Panc1 (cell line): ENCODE data around the gene FAM13A. TPM values are rescaled to one million over a fixed set of nuclear protein-coding genes. Genes with fewer than 3 reads are reported as not detected.

ENCODE experiments used
- ATAC-seq: fragments of 200-7000 bp; cut with Tn5 transposase; 2 replicates; pipeline ENCODE4 v1.9.1; 2020; ENCODE audit warnings: mild to moderate bottlenecking, moderate library complexity
- BruUV-seq: library from RNA; stranded (reverse); fragments of 400-500 nt; replicated peaks from 2 replicates; lab custom pipeline; 2021; lab: Mats Ljungman, UMichigan
- CTCF ChIA-PET: fragments of 300-600 bp; sonication (Branson Sonifier 250); formaldehyde crosslinking; loops from one replicate; lab custom pipeline; 2022; ENCODE audit warnings: antibody characterized with exemption; lab: Charles Lee
- POLR2A ChIA-PET: fragments of 300-600 bp; sonication (Branson Sonifier 250); formaldehyde crosslinking; loops from one replicate; lab custom pipeline; 2022; ENCODE audit warnings: antibody characterized with exemption; lab: Charles Lee
- DNase-seq: peaks from one replicate; pipeline ENCODE4 v3.0.0-alpha.2; 2010; ENCODE audit warnings: low read depth, low spot score
- H3K27ac ChIP-seq: 2 replicates; pipeline ENCODE4 v1.5.1; 2011; ENCODE audit warnings: mild to moderate bottlenecking, low read length, inconsistent platforms
- H3K27me3 ChIP-seq: fragments of 200-500 bp; sonication (Bioruptor generic); 2 replicates; pipeline ENCODE4 v1.6.0; 2014; ENCODE audit warnings: low read length, inconsistent platforms; ENCODE audit not compliant: control insufficient read depth, insufficient read depth
- H3K36me3 ChIP-seq: fragments of 200-500 bp; sonication (Bioruptor generic); 2 replicates; pipeline ENCODE4 v1.5.1; 2014; ENCODE audit warnings: inconsistent platforms, mild to moderate bottlenecking, low read length, moderate library complexity; ENCODE audit not compliant: control insufficient read depth, insufficient read depth
- H3K4me1 ChIP-seq: 2 replicates; pipeline ENCODE4 v1.5.1; 2011; ENCODE audit warnings: inconsistent platforms, mild to moderate bottlenecking, low read length, moderate library complexity; ENCODE audit not compliant: control insufficient read depth, insufficient read depth
- H3K4me3 ChIP-seq, 2 experiments: 2 replicates each; pipeline ENCODE4 v1.5.1; 2011 to 2012; ENCODE audit warnings: low read depth in 2 of 2, low read length in 2 of 2, mild to moderate bottlenecking in 2 of 2, inconsistent platforms in 1 of 2, moderate library complexity in 1 of 2
- H3K9me3 ChIP-seq: fragments of 200-500 bp; sonication (Bioruptor generic); 2 replicates; pipeline ENCODE4 v1.5.1; 2014; ENCODE audit warnings: low read depth, mild to moderate bottlenecking, inconsistent platforms, low read length, moderate library complexity; ENCODE audit not compliant: control insufficient read depth, insufficient read depth
- POLR2AphosphoS5 ChIP-seq: IDR thresholded peaks from 2 replicates; pipeline ENCODE4 v1.6.1; 2012; ENCODE audit warnings: mild to moderate bottlenecking, low read depth, low read length, moderate library complexity
- REST ChIP-seq, 2 experiments: IDR thresholded peaks; 2 replicates each; pipeline ENCODE4 v1.6.1; 2011 to 2012; ENCODE audit warnings: low read depth in 2 of 2, control low read depth in 1 of 2, low read length in 1 of 2, mild to moderate bottlenecking in 1 of 2, moderate library complexity in 1 of 2; ENCODE audit not compliant: insufficient read depth in 1 of 2
- SIN3A ChIP-seq: IDR thresholded peaks from 2 replicates; pipeline ENCODE4 v1.6.1; 2012; ENCODE audit warnings: low read depth, mild to moderate bottlenecking, low read length, moderate library complexity, borderline replicate concordance; ENCODE audit not compliant: insufficient read depth
- TCF7L2 ChIP-seq: IDR thresholded peaks from 2 replicates; pipeline ENCODE4 v1.6.1; 2011; ENCODE audit warnings: mild to moderate bottlenecking, low read depth, low read length, inconsistent platforms
- in situ Hi-C: cut with HindIII; loops from 2 replicates; pipeline ENCODE4 v1.10.0; 2016; ENCODE audit warnings: low sequenced_read_pairs, low pct_unique_long_range_greater_than_20kb
- intact Hi-C: fragments of 100-400 bp; cut with micrococcal nuclease; formaldehyde crosslinking; loops from one replicate; pipeline ENCODE4 v1.10.0; 2022; ENCODE audit not compliant: unreplicated experiment
- total RNA-seq: library from RNA; stranded (reverse); gene quantifications from one replicate; pipeline ENCODE4 v1.2.1, GENCODE V29; 2021; ENCODE audit not compliant: unreplicated experiment
- TF ChIP-seq, protein P1 (sequence below): fragments of 450-650 bp; IDR thresholded peaks from 2 replicates; pipeline ENCODE4 v1.5.1; 2017; ENCODE audit warnings: mild to moderate bottlenecking

Gene FAM13A
- total RNA-seq, 1 experiment from 2014 or later = 5.8 TPM

GRCh38 chr4:88803600-88804096 is 253.3 kb downstream of the FAM13A start:
- TF ChIP-seq, protein P1, sequence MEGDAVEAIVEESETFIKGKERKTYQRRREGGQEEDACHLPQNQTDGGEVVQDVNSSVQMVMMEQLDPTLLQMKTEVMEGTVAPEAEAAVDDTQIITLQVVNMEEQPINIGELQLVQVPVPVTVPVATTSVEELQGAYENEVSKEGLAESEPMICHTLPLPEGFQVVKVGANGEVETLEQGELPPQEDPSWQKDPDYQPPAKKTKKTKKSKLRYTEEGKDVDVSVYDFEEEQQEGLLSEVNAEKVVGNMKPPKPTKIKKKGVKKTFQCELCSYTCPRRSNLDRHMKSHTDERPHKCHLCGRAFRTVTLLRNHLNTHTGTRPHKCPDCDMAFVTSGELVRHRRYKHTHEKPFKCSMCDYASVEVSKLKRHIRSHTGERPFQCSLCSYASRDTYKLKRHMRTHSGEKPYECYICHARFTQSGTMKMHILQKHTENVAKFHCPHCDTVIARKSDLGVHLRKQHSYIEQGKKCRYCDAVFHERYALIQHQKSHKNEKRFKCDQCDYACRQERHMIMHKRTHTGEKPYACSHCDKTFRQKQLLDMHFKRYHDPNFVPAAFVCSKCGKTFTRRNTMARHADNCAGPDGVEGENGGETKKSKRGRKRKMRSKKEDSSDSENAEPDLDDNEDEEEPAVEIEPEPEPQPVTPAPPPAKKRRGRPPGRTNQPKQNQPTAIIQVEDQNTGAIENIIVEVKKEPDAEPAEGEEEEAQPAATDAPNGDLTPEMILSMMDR = no peak
- no peak for TF ChIP-seq REST (IDR thresholded peaks at IDR 0.05; ENCODE audit: insufficient read depth in 1 of 2, low read depth in 2 of 2, low read length in 1 of 2)
- intact Hi-C loops = loop anchor here (10.0 kb wide), 1 partner anchor 269 kb away; no protein-coding TSS in a partner anchor
- ChIA-PET POLR2A (no interaction called here), CTCF (no interaction called here)
- DNase-seq (peak; percentile 52), ATAC-seq (no peak)
- Histone ChIP-seq H3K4me3 (no peak overlapping the region), H3K27me3 (no peaks in the 10 kb centered on the region), H3K4me1 (no peaks in the 10 kb centered on the region), H3K27ac (no peak overlapping the region), H3K36me3 (no peaks in the 10 kb centered on the region; the same call in 1 of the 2 replicates), H3K9me3 (no peaks in the 10 kb centered on the region)
- no TSS peak for BruUV-seq
- in situ Hi-C loops = no loop called here

GRCh38 chr4:88802585-88803286 is 254.2 kb downstream of the FAM13A start:
- no peak overlapping the region for H3K27ac ChIP-seq
- BruUV-seq = no TSS peak
- DNase-seq = no peak
- intact Hi-C loops (loop anchor here (10.0 kb wide), 1 partner anchor 268 kb away; no protein-coding TSS in a partner anchor), in situ Hi-C loops (no loop called here)
- TF ChIP-seq REST (IDR thresholded peaks at IDR 0.05; ENCODE audit: insufficient read depth in 1 of 2, low read depth in 2 of 2, low read length in 1 of 2) = no peak
- TF ChIP-seq, protein P1 = no peak
- TF ChIP-seq SIN3A = no peak
- TF ChIP-seq POLR2AphosphoS5 = no peak
- TF ChIP-seq TCF7L2 = no peak
- ChIA-PET POLR2A (no interaction called here), CTCF (no interaction called here)
- no peaks in the 10 kb centered on the region; the same call in 1 of the 2 replicates for H3K36me3 ChIP-seq
- no peaks in the 10 kb centered on the region for H3K4me1 ChIP-seq
- no peak for ATAC-seq
- no peaks in the 10 kb centered on the region for H3K9me3 ChIP-seq
- H3K4me3 ChIP-seq = no peak overlapping the region
- no peaks in the 10 kb centered on the region for H3K27me3 ChIP-seq
